Common myeloid progenitor, CD34-positive (primary cell): ENCODE data around the gene DND1.
"Not testable (repeated sequence)": the region's sequence is repeated elsewhere in the genome, so short reads cannot be mapped to it uniquely, and the experiment has no call there.

Source experiments
- CTCF ChIA-PET: fragments of 350-600 bp; sonication (Branson Sonifier 250); formaldehyde crosslinking; loops from one replicate; lab custom pipeline; 2021; ENCODE audit warnings: antibody characterized with exemption; lab: Charles Lee
- POLR2A ChIA-PET: fragments of 350-600 bp; sonication (Branson Sonifier 250); formaldehyde crosslinking; loops from one replicate; lab custom pipeline; 2021; ENCODE audit warnings: antibody characterized with exemption; lab: Charles Lee
- DNase-seq, 3 donors: peaks; one replicate each; pipeline versions ENCODE4 v3.0.0 to v3.0.0-alpha.2; 2013
- H3K27ac ChIP-seq, 2 experiments: 1 replicate in 1 of 2; 2 replicates in 1 of 2; pipeline ENCODE4 v1.7.0; 2013; ENCODE audit warnings: inconsistent platforms in 2 of 2, low read length in 2 of 2, mild to moderate bottlenecking in 2 of 2, low read depth in 1 of 2, moderate library complexity in 1 of 2; ENCODE audit not compliant: severe bottlenecking in 2 of 2, insufficient read depth in 1 of 2, poor library complexity in 1 of 2
- H3K27me3 ChIP-seq, 5 experiments: replicated peaks in 2 of 5; 1 replicate in 3 of 5; 2 replicates in 2 of 5; pipeline versions ENCODE4 v1.6.1 to v1.7.0; 2013; ENCODE audit warnings: low read length in 4 of 5, mild to moderate bottlenecking in 2 of 5, moderate library complexity in 2 of 5, inconsistent platforms in 1 of 5; ENCODE audit not compliant: insufficient read depth in 5 of 5, control insufficient read depth in 4 of 5
- H3K36me3 ChIP-seq, 4 experiments: 1 replicate in 2 of 4; 2 replicates in 2 of 4; pipeline versions ENCODE4 v1.6.1 to v1.7.0; 2013; ENCODE audit warnings: low read length in 3 of 4, control low read depth in 1 of 4, mild to moderate bottlenecking in 1 of 4; ENCODE audit not compliant: control insufficient read depth in 4 of 4, insufficient read depth in 4 of 4
- H3K4me1 ChIP-seq, 4 experiments: 1 replicate in 3 of 4; 2 replicates in 1 of 4; pipeline versions ENCODE4 v1.6.1 to v1.7.1; 2013; ENCODE audit warnings: low read length in 3 of 4, mild to moderate bottlenecking in 3 of 4, control low read depth in 1 of 4, inconsistent platforms in 1 of 4, moderate library complexity in 1 of 4; ENCODE audit not compliant: control insufficient read depth in 4 of 4, insufficient read depth in 4 of 4; ENCODE audit errors: control extremely low read depth in 1 of 4
- H3K4me3 ChIP-seq, 7 experiments: 1 replicate in 4 of 7; 2 replicates in 3 of 7; pipeline versions ENCODE4 v1.5.1 to v1.7.0; 2013; ENCODE audit warnings: mild to moderate bottlenecking in 7 of 7, low read length in 6 of 7, moderate library complexity in 6 of 7, inconsistent platforms in 2 of 7, low read depth in 2 of 7, control low read depth in 1 of 7; ENCODE audit not compliant: insufficient read depth in 4 of 7, control insufficient read depth in 1 of 7; ENCODE audit errors: extremely low read depth in 1 of 7
- H3K9me3 ChIP-seq, 5 experiments: 1 replicate in 4 of 5; 2 replicates in 1 of 5; pipeline versions ENCODE4 v1.6.1 to v1.7.1; 2013; ENCODE audit warnings: low read length in 4 of 5, mild to moderate bottlenecking in 2 of 5, inconsistent platforms in 1 of 5, low read depth in 1 of 5, moderate library complexity in 1 of 5; ENCODE audit not compliant: control insufficient read depth in 4 of 5, insufficient read depth in 2 of 5; ENCODE audit errors: control extremely low read depth in 1 of 5
- WGBS: methylation state at CpG from one replicate; pipeline ENCODE4 v1.1.5; 2013; ENCODE audit not compliant: insufficient coverage; 5-methylcytosine and 5-hydroxymethylcytosine counted together

The DND1 gene

GRCh38 chr5:140624886-140625285 lies 48.5 kb downstream of the DND1 start:
- DNase-seq, H3K36me3 ChIP-seq, H3K4me3 ChIP-seq, H3K27ac ChIP-seq, H3K4me1 ChIP-seq, POLR2A ChIA-PET: not testable (repeated sequence)
- 97% methylated on average over 8 of the region's 10 CpGs for WGBS
- CTCF ChIA-PET: interaction anchor here (1.0 to 1.2 kb wide), 3 partner anchors 9 to 50 kb away, joined by 3 read pairs; no protein-coding TSS in a partner anchor
- Histone ChIP-seq H3K9me3 (peaks cover 1 to 23% (median 5%) of the 10 kb centered on the region in 5 experiments), H3K27me3 (peaks cover 0 to 34% (median 7%) of the 10 kb centered on the region in 5 experiments)

GRCh38 chr5:140623061-140623460 lies 50.3 kb downstream of the DND1 start:
- POLR2A ChIA-PET, H3K4me3 ChIP-seq, H3K4me1 ChIP-seq, DNase-seq, H3K27ac ChIP-seq, H3K36me3 ChIP-seq: not testable (repeated sequence)
- peaks cover 0 to 18% (median 2%) of the 10 kb centered on the region in 5 experiments for H3K9me3 ChIP-seq
- H3K27me3 ChIP-seq: peaks cover 0 to 35% (median 11%) of the 10 kb centered on the region in 5 experiments
- CTCF ChIA-PET: interaction anchor here (0.5 to 1.1 kb wide), 2 partner anchors 10 to 79 kb away, joined by 3 to 6 read pairs; partner anchors contain the start of gene CD14

- ChIA-PET POLR2A (no interaction called here), CTCF (interaction anchor here (1.1 kb wide), 2 partner anchors 10 to 74 kb away, joined by 3 to 6 read pairs; partner anchors contain the start of gene CD14)
- Histone ChIP-seq H3K27me3 (peaks cover 0 to 41% (median 16%) of the 10 kb centered on the region in 5 experiments), H3K4me3 (no peak overlapping the region), H3K4me1 (no peaks in the 10 kb centered on the region), H3K27ac (no peak overlapping the region), H3K9me3 (peaks cover 0 to 14% (median 2%) of the 10 kb centered on the region in 5 experiments), H3K36me3 (no peaks in the 10 kb centered on the region)
- DNase-seq: no peak
- 100% methylated on average over 1 of the region's 3 CpGs for WGBS
These were observed 51.1 kb downstream of the DND1 start for GRCh38 chr5:140622301-140622700.
